Measurements from ENCODE around the gene CLPSL1.

Gene CLPSL1

DNA sequence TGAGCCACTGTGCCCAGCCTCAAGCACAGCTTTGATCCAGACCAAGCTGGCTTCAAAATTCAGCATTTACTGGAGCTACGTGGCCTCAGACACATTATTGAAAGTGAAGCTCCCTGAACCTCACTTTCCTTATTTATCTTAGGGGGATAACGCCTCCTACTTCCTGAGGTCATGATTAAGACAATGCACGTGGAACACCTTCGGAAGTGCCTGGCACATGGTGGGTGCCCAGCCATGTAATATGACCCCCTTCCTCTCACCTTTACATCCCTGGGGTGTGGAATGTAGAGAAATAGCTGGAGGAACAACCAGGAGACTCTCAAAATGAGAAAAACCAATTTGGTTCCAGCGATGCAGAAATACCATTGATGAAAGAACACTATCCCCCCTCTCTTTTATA lies 17.9 kb downstream of the CLPSL1 start:
- ChIA-PET CTCF (interaction anchor here (1.1 to 3.6 kb wide), 3 partner anchors 11 to 155 kb away, joined by 3 to 27 read pairs (median 6); partner anchors contain the start of gene ARMC12), POLR2A (no interaction called here)
- DNase-seq (ENCODE audit: extremely low spot score): no peak
- TF ChIP-seq, protein P1, sequence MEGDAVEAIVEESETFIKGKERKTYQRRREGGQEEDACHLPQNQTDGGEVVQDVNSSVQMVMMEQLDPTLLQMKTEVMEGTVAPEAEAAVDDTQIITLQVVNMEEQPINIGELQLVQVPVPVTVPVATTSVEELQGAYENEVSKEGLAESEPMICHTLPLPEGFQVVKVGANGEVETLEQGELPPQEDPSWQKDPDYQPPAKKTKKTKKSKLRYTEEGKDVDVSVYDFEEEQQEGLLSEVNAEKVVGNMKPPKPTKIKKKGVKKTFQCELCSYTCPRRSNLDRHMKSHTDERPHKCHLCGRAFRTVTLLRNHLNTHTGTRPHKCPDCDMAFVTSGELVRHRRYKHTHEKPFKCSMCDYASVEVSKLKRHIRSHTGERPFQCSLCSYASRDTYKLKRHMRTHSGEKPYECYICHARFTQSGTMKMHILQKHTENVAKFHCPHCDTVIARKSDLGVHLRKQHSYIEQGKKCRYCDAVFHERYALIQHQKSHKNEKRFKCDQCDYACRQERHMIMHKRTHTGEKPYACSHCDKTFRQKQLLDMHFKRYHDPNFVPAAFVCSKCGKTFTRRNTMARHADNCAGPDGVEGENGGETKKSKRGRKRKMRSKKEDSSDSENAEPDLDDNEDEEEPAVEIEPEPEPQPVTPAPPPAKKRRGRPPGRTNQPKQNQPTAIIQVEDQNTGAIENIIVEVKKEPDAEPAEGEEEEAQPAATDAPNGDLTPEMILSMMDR (IDR thresholded peaks at IDR 0.05; ENCODE audit: control extremely low read depth, extremely low read depth, low read depth, missing control alignments): no peak

DNA sequence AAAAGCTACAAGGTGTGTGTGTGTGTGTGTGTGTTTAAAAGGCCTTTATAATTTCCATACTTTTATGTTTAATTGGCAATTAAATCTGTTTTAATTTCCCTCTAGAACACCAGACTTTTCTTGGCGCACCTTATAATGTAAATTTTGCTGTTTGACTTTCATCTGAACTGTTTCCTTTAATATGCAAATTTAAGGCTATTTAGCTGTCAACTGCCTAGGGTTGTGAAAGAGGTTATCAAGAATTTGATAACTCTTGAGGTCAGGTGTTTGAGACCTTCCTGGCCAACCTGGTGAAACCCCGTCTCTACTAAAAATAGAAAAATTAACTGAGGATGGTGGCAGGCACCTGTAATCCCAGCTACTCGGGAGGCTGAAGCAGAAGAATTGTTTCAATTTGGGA lies 20.3 kb downstream of the CLPSL1 start:
- no peak for DNase-seq (ENCODE audit: extremely low spot score)
- CTCF ChIA-PET: no interaction called here
- TF ChIP-seq, protein P1 (IDR thresholded peaks at IDR 0.05; ENCODE audit: control extremely low read depth, extremely low read depth, low read depth, missing control alignments): no peak
- POLR2A ChIA-PET: no interaction called here

DNA sequence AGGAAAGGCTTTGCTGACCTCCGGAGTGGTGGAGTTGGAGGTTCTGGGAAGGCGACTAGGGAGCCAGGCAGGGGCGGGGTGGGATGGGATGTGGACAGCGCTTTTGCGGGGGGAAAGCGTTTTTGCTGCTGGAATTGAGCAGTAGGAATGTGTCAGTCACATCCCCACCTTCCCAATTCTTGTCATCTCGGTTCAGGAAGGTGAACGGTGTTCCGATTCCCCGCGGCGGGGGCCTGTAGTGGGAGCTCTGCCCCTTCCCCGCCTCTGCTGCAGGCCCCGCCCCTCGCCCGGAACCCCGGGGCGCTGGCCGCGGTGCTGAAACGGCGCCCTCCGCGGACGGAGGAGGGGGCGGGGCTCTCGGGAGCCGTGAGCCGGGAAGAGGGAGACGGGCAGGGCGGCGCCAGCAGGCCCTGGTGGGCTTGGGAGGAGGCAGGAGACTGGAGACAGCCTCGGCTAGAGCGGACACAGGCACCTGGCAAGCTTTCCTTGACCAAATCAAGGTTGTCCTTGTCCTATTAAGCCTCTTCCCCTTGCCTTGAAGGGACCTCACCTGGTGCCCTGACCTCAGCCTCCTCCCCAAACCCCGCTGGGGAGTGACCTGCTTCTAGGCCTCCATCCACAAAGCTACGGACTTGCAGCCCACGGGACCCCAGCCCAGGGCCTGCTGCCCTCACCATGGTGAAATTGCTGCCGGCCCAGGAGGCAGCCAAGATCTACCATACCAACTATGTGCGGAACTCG lies 24.3 kb downstream of the CLPSL1 start, which contains the start of gene LHFPL5:
LHFPL5 (plus strand) TSS at position 357 of the 741 bp plus-strand sequence; CDS start at position 676, 319 bp downstream.
- ChIA-PET CTCF (no interaction called here), POLR2A (no interaction called here)
- TF ChIP-seq, protein P1 (IDR thresholded peaks at IDR 0.05; ENCODE audit: control extremely low read depth, extremely low read depth, low read depth, missing control alignments): no peak
- DNase-seq (ENCODE audit: extremely low spot score): peak; percentile 89

DNA sequence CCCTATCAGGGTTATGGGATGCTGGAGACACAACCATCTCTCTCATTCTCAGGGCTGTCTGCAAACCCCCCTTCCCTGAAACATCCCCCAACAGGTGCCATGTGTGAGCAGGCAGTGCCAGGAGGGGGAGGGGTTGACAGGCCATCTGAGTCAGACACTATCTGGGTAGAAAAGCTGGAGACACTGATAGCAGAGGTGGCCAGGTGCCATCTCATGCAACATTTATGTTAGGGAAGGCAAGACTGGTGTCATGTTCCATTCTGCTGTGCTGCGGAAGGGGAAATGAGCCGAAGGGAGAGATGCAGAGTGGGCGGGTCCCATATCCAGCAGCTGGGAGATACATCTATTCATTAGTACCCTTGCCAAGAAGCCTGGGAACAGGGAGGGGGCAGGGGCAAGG lies 27.9 kb downstream of the CLPSL1 start:
- ChIA-PET CTCF (no interaction called here), POLR2A (no interaction called here)
- no peak for DNase-seq (ENCODE audit: extremely low spot score)
- TF ChIP-seq, protein P1 (IDR thresholded peaks at IDR 0.05; ENCODE audit: control extremely low read depth, extremely low read depth, low read depth, missing control alignments): no peak

DNA sequence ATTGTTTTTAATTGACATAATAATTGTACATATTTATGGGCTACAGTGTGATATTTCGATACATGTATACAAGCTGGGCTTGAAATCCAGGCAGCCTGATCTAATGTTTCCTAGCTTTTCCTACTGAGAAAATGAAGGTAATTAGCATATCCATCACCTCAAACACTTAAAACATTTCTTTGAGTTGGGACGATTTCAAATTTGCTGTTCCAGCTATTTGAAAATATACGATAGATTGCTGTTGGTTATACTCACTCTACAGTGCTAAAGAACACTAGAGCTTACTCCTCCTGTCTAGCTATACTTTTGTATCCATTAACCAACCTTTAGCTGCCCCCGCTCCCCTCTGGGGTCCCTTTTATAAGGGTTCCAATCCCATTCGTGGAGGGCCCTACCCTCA lies 29.0 kb downstream of the CLPSL1 start:
- ChIA-PET POLR2A (no interaction called here), CTCF (no interaction called here)
- no peak for DNase-seq (ENCODE audit: extremely low spot score)
- TF ChIP-seq, protein P1 (IDR thresholded peaks at IDR 0.05; ENCODE audit: control extremely low read depth, extremely low read depth, low read depth, missing control alignments): no peak

DNA sequence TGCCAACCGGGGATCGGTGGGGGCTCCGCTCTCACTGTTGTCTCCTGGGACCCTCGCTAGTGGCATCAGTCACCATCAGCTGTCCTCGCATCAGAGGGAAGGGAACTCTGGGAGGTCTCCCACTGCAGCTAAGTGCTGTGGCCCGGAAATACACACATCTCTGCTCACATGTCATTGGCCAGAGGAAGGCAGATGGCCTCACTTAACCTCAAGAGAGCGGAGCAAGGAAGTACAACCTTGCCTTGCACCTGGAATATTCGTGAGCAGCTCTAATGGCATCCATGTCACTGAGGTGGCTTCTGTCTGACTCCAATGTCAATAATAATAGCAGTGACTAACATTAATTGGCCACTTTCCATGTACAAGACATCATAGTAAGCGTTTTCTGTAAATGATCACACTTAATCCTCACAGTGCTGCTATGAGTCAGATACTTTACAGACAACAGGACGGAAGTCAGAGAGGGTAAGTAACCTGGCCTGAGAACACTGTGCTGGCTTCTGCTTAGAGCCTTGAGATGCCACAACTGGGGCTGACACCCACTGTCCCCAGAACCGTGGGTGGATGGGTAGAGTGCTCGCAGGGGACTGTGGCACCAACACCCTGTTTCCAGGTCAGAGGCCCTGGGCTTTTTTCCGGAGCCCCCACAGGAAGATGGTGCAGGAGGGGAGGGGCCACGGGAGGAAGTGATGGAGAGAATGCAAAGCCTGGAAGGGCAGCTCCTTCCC lies 30.3 kb downstream of the CLPSL1 start:
- ChIA-PET CTCF (no interaction called here), POLR2A (no interaction called here)
- TF ChIP-seq, protein P1 (IDR thresholded peaks at IDR 0.05; ENCODE audit: control extremely low read depth, extremely low read depth, low read depth, missing control alignments): no peak
- DNase-seq (ENCODE audit: extremely low spot score): no peak
